Measurements from ENCODE around the gene TARS3.

- TF ChIP-seq CSDC2 (CRISPR knock-in tag; IDR thresholded peaks at IDR 0.05) (no peak), OSR1 (CRISPR knock-in tag; IDR thresholded peaks at IDR 0.05) (no peak), ZNF565 (CRISPR knock-in tag; conservative IDR thresholded peaks at IDR 0.05; ENCODE audit: low read depth) (no peak), ZFP30 (CRISPR knock-in tag; IDR thresholded peaks at IDR 0.05) (no peak), TOX (CRISPR knock-in tag; IDR thresholded peaks at IDR 0.05; ENCODE audit: borderline replicate concordance) (no peak), ESRRG (CRISPR knock-in tag; IDR thresholded peaks at IDR 0.05) (no peak), TCF4 (CRISPR knock-in tag; IDR thresholded peaks at IDR 0.05; ENCODE audit: borderline replicate concordance) (no peak), ZC3H10 (CRISPR knock-in tag; IDR thresholded peaks at IDR 0.05) (no peak), PATZ1 (CRISPR knock-in tag; IDR thresholded peaks at IDR 0.05; ENCODE audit: borderline replicate concordance) (no peak), RARB (CRISPR knock-in tag; IDR thresholded peaks at IDR 0.05) (no peak), ZFP3 (CRISPR knock-in tag; IDR thresholded peaks at IDR 0.05) (no peak), POU6F1 (CRISPR knock-in tag; IDR thresholded peaks at IDR 0.05; ENCODE audit: borderline replicate concordance, low read depth) (no peak), ARNTL (CRISPR knock-in tag; IDR thresholded peaks at IDR 0.05; ENCODE audit: borderline replicate concordance, low read depth) (no peak)
Measured at GRCh38 chr15:101609742-101610610, 114.3 kb downstream of the TARS3 start.
